Hippocampal formation (tissue), 2 donors: ENCODE results near the gene ZBTB20.

Experiments
- DNase-seq, 2 donors: peaks; one replicate each; lab custom pipeline; 2025; lab: John Stamatoyannopoulos, UW

Gene ZBTB20

DNA sequence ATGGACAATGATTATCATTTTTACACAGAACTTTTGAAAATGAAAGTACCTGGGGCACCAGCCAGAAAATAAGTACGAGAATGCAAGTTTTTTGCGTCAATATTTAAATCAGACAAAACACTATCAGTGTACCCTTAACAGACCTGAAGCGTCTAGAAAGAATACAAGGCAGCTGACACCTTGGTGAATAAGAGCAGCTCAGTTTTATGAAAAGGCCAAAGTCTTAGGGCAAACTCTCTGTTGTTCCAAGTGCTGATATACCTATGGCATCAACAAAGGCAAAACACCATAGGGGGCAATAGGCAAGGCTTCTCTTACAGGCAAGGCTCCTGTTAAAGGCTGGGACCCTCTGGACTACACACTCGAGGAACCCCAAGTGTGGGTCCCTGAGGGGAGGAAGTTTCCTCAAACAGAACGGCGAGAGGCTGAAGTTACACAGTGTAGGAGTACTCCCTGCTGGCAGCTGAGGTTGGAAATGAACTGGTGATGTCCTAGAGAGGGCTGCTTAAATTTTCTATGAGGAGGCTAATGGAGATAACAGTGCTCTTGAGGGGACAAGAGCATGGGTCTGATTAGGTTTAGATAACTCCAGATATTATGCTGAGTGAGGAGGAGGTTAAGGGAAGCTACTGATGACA is 562.2 kb downstream of the ZBTB20 start:
- no peak for DNase-seq

DNA sequence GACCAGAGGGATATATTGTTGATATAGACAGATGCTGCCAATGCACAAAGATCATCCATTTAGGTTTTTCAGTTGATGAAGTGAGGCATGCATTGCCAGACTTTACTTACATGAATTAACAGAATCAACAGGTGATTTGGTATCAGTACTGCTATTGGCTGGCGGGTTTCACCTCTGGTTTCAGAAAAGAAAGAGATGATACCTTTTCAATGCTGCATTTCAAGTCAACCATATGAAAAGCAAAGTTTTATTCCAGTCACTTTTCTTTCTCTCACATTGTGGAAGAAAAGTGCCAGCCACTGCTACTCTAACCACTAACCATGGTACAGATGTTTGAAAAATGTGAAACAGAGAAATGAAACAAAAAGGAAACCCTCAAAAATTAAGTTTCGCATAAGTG is 564.2 kb downstream of the ZBTB20 start:
- DNase-seq = no peak

DNA sequence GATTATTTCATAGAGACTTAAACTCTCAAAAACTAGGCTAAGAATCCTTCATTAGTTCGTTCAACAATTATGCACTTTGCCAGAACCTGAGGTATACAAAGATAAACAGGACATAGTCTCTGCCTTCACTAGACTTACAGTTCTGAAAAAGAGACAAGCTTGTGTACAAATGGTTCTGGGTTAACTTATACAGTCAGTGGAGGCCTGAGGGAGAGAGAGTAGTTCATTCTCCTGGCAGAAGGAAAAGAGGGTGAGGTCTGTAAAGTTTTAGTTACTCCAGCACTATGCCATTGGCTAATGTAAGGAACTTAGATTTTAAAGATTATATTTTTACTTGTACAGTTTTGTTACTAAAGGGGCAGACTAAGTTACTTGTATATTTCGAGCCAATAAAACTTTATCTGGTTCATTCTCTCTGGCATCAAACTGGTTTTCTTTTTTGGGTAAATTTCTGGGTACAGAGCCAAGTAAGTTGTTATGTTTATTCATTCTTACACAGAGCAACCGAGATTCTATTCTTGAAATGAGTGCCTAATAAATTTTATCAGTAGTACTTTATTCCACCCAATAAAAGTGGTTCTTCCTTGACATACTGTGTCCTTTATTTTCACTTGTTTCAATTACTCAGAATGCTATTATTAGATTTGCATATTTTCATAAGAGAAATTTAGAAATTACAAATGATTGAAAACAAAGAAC is 574.6 kb downstream of the ZBTB20 start:
- DNase-seq = no peak

DNA sequence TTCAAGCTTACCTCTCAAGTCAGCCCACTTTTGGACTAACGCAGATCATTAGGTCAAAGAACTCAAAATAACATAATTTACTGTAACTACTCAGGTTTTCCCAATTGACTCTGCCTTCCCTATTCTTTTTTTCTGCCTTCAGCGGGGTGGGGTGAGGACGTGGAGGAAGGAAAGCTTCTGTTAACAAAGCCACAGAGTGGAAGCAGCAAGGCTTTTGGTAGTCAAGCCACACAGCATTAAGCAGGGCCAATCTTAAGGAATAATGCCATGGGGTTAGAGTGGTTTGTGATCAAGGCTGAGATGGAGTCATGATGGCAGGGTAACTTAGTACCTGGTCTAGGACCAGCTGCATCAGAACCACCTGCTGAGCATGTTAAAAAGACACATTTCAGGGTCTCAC is 575.7 kb downstream of the ZBTB20 start:
- no peak for DNase-seq

DNA sequence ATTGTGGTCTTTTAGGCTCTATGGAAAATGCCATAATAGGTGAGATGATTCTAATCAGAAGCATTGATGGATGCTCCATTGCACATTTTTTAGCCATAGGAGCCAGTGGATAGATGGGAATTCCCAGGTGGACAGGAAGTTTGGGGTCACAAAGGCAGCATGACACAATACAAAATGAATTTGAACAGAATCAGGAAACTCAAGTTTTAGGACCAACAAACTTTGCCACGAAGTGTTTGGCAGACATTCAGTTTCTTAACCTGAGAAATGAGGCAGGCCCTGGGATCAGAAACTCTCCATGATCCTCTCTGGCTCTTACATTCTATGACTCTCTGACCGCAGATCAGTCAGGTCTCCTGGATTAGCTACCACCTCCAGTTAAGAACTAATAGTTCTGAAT is 577.9 kb downstream of the ZBTB20 start:
- DNase-seq = no peak

DNA sequence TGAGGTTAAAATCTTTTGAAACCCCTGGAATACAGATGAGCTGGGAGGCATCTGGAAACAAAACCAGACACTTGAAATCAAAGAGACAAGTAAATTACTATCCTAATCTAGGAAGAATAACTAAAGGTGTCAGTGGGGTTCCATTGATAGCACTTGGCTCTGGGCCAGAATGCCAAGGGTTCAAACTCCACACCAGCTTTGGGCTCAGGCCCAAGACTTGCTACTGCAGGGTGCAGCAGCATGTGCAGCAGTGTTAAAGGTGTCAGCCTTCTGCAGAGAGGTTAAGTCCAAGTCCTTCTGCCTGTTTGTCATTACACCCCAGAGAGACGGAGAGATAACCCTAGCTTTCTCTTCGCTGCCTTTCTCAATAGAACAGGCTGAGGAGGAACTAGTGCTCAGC is 579.3 kb downstream of the ZBTB20 start:
- DNase-seq = no peak

DNA sequence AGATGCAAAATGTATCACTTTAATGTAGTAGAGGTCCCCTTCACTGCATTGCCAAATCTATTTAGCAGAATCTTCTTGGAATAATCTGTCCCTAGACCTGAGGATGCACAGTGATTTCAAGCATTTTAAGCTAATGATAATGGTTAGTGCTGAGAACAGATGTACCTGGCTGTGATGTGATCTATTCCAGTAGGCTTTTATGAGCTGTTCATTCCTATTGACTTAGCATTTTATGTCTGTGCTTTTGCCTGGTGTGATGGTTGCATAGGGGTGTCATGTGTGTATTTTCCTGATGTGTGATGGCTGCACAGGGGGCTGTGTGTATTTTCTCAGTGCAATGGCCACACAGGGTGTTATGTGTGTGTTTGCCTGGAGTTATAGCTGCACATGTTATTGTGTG is 580.3 kb downstream of the ZBTB20 start:
- DNase-seq = no peak

DNA sequence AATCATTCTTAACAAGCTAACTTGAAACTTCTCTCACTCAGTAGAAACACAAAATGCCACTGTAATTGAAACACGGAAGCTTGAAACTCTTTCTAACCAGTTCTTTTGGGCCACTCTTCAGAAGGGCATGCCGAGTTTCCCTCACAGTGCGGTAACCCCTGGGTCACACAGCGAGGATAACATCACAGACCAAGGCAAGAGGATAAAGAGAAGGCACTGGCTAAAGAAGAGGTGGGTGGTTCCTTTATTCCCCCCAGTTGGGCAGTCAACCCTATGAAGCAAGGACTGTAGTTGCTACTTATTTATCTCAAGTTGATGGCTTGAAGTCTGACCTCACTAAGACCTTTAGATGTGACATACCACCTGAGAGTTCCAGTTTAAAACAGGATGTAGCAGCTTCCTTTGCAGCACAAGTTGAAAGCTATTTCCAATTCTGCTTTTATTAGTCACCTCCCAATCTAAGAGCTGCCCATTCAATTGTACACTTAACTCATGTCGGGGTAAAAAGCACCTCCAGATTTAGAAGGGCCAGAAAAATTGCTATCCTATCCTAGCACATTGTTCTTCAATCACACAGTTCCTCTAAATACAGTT is 580.8 kb downstream of the ZBTB20 start:
- DNase-seq = no peak

DNA sequence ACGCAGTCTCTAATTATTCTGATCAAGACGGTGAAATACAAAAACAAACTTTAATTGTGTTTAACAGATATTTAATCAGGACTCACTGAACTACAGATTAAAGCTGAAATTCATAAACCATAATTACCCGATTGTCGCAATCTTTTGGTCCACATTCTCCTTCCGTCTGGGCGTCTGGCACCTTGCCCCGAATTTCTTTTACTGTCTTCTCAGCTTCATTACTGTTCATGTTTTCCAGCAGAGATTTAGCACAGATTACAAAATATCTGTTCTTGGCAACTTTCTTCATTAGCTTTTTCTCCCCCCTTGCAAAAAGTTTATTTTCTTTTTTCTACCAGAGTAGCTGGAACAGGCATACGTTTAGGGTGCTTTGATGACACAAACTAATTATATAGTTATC is 581.9 kb downstream of the ZBTB20 start:
- no peak for DNase-seq

DNA sequence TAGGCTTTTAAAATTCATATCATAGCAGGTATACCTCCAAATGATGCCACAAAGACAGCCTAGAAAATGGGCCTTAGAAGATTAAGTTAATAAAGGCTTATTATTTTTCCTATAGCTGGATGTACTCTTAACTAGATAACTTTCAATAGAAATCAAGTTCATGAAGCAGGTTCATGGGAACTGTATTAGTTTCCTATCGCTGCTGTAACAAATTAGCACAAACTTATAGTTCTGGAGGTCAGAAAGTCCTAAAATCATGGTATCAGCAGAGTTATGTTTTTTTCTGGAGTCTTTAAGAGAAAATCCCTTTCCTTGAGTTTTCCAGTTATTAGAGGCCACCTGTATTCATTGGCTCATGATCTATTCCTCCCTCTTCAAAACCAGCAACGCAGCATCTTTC is 583.4 kb downstream of the ZBTB20 start:
- DNase-seq = no peak

DNA sequence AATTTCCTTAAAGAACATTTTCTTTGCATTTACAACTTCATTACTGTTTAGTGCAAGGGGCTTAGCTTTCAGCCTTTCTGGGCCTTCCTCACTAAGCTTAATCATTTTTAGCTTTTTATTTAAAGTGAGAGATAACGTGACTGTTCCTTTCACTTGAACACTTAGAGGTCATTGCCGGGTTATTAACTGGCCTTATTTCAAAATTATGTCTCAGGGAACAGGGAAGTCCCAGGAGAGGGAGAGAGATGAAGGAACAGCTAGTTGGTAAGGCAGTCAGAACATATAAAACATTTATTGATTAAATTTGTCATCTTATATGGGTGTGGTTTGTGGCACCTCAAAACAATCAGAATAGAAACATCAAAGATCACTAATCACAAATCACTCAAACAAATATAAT is 584.5 kb downstream of the ZBTB20 start:
- no peak for DNase-seq

DNA sequence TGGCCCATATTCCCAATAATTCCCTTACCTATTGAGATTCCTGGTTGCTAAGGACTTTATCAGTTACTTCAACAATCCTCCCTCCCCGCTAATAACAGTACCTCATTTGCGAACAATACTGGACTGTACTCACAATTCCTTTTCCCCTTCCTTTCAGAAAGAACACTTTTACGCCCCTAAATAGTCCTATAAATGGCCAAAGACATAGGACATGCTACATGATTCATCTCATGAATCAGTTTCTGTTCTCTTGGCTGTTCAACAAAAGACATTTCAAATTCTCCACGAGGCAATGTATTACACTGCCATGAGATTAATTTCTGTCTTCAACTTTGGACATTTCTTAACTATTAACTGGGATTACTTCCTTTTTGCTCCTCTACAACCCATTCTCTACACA is 588.8 kb downstream of the ZBTB20 start:
- DNase-seq = no peak

DNA sequence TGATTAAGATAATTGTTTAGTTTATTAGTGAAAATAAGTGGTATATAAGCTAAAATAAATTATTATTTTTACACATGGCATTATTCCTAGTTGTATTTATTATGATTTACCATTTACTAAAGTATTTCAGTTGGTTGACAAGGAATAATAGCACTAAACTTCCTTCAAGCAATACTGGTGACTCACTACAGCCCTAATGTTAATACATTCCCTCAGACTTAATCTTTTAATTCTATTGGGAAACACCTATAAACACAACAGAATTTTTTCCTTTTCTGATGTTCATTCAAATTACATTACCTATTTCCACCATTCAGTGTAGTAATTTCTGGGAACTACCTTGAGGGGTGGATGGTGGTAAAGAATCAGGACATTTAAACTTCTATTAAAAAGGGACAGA is 589.3 kb downstream of the ZBTB20 start:
- no peak for DNase-seq

DNA sequence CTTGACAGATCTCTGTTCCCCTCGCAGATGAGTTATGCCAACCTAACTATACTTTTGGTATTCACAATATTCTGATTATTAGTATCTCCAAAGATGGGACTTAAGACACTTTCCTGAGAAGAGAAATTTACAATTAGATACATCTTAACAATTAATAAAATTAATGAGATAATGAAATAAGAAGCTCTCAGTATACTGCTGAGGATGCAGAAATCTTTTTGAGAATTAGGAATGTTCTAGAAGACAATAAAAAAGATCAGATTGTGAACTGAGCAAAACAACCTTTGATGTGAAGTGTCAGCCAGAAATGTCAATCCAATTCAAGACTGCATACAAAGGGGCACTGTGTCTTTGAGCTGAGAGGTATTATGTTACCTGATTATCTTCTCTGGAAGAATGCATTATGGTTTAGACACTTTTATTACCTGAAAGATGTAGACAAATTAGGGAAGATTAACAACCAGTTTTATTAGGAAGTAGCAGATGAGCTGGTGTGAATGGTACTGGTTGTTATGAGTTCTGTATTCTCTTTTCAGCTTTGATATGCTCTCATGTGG is 590.4 kb downstream of the ZBTB20 start:
- DNase-seq = no peak

DNA sequence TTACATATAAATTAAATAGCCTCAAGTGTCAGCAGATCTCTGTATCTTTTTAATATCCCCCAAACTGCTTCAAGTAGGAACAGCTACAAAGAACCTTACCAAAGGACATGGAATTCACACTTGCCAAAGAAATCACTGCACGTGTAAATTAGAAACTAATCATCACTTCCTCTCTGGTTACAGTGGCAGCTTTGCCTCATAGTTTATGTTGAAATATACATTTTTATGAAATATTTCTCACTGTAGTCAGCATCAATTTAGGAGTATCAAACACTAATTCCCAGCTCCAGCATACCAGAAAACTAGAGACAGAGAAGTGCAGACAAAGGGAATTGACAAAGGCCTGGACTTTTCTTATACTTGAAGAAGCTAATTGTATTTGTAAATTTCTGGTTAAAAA is 592.4 kb downstream of the ZBTB20 start:
- DNase-seq = no peak

DNA sequence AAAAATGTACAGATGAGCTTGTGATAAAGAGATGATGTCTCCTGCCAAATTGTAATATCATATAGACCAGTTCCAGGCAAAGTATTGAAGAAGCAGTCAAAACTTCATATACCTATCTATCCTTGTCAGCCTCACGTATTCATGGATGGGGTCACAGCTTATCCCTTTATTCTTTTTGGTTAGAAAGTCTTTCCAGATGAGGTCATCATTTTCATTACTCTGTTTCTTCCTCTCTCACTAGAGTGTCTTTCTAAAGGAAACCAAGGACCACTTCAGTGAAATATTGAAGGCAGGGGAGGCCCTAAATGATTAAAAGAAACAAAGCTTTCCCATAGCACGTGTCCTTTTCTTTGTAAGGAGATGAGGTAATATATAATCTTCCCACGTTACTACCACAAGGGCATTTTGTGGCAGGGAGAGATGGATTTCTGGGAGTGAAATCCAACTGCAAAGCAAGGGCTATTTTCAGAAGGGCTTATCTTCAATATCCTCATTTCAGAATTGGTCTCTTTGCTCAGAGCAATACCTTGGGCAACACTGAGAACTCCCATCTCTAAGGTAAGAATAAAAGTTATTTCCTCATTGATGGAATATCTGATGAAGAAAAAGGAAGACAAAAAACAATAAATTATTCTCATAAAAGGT is 593.0 kb downstream of the ZBTB20 start:
- no peak for DNase-seq

DNA sequence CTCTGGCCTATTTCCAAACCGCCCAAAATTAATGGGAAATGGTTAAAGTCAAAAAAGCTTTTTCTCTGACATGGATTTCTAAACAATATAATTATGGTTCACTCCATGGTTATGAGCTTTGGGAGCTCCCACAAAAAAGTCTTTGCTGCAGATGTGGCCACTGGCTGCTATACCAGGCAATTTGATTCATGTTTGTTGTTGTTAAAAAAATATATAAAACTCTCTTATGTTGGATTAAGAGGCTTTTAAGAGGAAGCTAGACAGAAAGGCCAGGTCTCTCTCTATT is 594.6 kb downstream of the ZBTB20 start:
- no peak for DNase-seq

DNA sequence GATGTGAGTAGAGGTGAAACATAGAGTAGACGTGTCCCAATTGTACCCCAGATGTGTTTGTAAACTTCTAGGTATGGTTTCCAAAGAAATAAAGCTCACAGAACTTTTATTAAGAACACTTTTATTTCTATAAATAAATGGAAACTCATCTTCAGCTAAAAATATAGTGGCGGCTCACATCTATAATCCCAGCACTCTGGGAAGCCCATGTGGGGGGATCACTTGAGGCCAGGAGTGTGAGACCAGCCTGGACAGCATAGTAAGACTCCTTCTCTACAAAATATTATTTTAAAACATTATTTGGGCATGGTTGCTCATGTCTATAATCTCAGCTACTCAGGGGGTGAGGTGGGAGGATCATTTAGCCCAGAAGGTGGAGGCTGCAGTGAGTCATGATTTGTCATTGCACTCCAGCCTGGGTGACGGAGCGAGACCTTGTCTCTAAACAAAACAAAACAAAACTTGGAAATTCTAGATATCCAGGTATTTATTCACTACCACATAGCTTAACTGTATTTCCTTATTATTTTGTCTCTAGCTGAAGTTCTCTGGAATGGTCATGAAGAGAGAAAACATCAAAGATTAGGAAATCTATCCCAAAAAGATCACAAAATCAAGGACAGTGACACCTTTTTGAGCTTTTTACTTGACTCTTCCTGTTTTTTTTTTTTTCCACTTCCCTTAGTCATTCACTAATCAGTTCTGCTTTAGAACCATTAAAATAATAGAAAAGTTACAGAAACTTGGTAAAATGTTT is 595.1 kb downstream of the ZBTB20 start:
- DNase-seq = no peak

DNA sequence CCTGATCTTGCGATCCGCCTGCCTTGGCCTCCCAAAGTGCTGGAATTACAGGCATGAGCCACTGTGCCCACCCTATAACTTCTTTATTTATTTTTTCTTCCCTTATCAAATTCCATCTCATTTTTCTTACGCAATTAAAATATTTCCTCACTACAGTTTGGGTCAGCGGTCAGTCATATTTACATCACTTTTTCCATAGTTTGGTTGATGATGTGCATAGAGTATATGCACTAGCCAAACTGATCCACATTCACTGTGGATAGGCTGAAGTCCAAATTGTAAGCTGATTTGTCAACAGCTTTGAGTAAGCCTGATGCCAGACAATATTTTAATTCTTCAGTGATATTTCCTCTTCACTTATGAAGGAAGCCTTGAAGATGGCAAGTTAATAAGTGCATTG is 596.9 kb downstream of the ZBTB20 start:
- DNase-seq = no peak

DNA sequence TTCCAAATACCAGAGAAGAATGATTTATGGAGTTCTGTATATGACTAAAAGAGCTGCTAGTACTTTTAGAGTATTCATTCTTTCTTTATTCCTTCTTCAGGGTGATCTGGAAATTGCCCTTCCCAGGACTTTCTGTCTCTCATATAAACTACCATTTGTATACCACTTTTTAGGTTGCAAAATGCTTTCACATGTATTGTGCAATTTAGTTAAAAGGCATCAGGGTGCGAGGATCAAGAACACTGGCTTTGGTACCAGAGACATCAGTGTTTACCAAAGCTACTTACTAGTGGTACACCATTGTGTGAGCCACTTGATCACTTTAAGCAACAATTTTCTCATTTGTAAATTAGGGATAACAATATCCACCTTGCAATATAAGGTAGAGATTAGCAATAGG is 601.9 kb downstream of the ZBTB20 start:
- no peak for DNase-seq

DNA sequence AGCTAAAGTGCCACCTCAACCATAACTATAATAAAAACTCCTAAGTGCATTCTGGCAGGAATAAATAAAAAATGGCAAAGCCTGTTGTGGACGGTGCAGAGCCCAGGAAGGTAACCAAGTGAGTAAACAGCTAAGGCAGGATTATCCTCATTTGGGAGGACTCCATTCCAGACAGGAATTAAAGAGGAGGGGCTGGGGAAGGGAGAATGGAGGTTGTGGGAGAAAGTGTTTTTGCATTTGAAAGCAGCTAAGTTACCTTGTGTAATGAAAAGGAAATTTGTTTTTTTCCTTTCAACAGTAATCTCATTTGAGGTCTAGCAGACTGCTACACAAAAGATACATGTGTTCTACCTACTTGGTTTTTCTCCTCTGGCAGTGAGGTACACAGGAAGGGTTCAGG is 604.7 kb downstream of the ZBTB20 start:
- no peak for DNase-seq

DNA sequence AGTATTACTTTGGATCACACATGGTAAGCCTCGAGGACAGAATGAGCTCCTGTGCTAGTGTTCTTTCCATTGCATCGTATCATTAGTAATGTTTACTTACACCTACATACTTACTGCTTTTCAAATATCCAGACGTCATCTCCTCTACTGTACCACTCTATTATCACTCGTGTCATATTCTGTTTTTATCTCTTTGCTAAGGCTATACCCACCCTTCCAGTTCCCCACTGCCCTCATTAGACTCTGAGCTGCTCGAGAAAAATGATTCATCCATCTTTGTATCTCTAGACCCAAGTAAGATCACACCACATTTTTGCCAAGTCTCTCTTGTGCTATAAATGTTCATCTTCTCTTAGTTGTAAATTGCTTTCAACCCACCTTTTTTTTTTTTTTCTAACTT is 607.6 kb downstream of the ZBTB20 start:
- DNase-seq = no peak
